Heart right ventricle (tissue), 16 donors: ENCODE measurements around the gene PDIK1L. TPM values are rescaled to one million over a fixed set of nuclear protein-coding genes. Genes with fewer than 3 reads are reported as not detected.
A peak's percentile ranks its signal among the peaks of the same experiment; 100 is the strongest.

Experiments
- ATAC-seq, 8 donors: fragments of 200-7000 bp; cut with Tn5 transposase; one replicate each; pipeline ENCODE4 v1.9.1; 2020; ENCODE audit warnings: mild to moderate bottlenecking in 8 of 8, moderate library complexity in 8 of 8, moderate number of reproducible peaks in 1 of 8
- DNase-seq, 2 donors: peaks; one replicate each; pipeline ENCODE4 v3.0.0-alpha.2; 2020
- H3K27ac ChIP-seq, 10 donors: fragments of 200-600 bp; sonication (generic) in 2 of 10; one replicate each; pipeline versions ENCODE4 v1.5.0 to v1.8.0; 2020 to 2022; ENCODE audit warnings: mild to moderate bottlenecking in 3 of 10
- H3K27me3 ChIP-seq, 7 donors: fragments of 200-600 bp; one replicate each; pipeline ENCODE4 v1.8.0; 2021 to 2022; ENCODE audit warnings: mild to moderate bottlenecking in 2 of 7
- H3K36me3 ChIP-seq, 9 donors: fragments of 200-600 bp; sonication (generic) in 1 of 9; one replicate each; pipeline versions ENCODE4 v1.5.0 to v1.8.0; 2020 to 2022; ENCODE audit warnings: mild to moderate bottlenecking in 2 of 9
- H3K4me1 ChIP-seq, 9 donors: fragments of 200-600 bp; sonication (generic) in 1 of 9; one replicate each; pipeline versions ENCODE4 v1.5.0 to v1.8.0; 2020 to 2022; ENCODE audit warnings: mild to moderate bottlenecking in 4 of 9
- H3K4me3 ChIP-seq, 10 donors: fragments of 200-600 bp; sonication (generic) in 2 of 10; one replicate each; pipeline versions ENCODE4 v1.5.0 to v1.8.0; 2020 to 2022; ENCODE audit warnings: mild to moderate bottlenecking in 7 of 10, moderate library complexity in 2 of 10
- H3K9me3 ChIP-seq, 11 donors: fragments of 200-600 bp in 10 of 11; sonication (generic) in 2 of 11; one replicate each; pipeline versions ENCODE4 v1.5.0 to v1.8.0; 2013 to 2022; ENCODE audit warnings: mild to moderate bottlenecking in 2 of 11, control low read depth in 1 of 11, moderate library complexity in 1 of 11
- CTCF ChIP-seq, 9 donors: fragments of 200-600 bp; sonication (generic) in 2 of 9; IDR thresholded peaks; one replicate each; pipeline versions ENCODE4 v1.5.0 to v1.8.0; 2021 to 2022; ENCODE audit warnings: antibody characterized with exemption in 9 of 9, mild to moderate bottlenecking in 5 of 9, moderate library complexity in 1 of 9
- WGBS, 2 donors: extraction: QIAGEN DNeasy Blood & Tissue Kit; methylation state at CpG; one replicate each; pipeline ENCODE4 v1.1.7; 2013; ENCODE audit warnings: inconsistent platforms in 1 of 2; 5-methylcytosine and 5-hydroxymethylcytosine counted together
- intact Hi-C, 10 donors: fragments of 100-400 bp; cut with DNase I; formaldehyde crosslinking; loops; one replicate each; pipeline versions ENCODE4 v1.11.1 to v1.14.2; 2022
- polyA plus RNA-seq, 2 donors: library from polyadenylated mRNA; stranded (reverse); fragments of 200-250 nt; gene quantifications; one replicate each; pipeline ENCODE4 v1.2.3, GENCODE V29; 2013
- total RNA-seq, 10 donors: library from RNA; stranded (reverse); fragmentation: NEBNext Ultra II Directional in 3 of 10; extraction: Animal tissue kit (Norgen Biotek cat#: 25700) in 3 of 10; gene quantifications; one replicate each; pipeline versions ENCODE4 v1.2.1 to v1.2.4, GENCODE V29; 2021 to 2023
- donor health status: Arrhythmogenic right ventricular cardiomyopathy.
- donor health status: ischemic (EF 13 %, LVEDD 7.1; RV severe dilation, severe dysfunction).
- donor health status: healthy with polysubstance abuse.
- donor health status: DM: no; HTN: yes; CAD: no.
- donor health status: DM: no; HTN: no; CAD: no.
- donor health status: ischemic (EF 25% LVEDD 6.9; RV normal size, moderate dysfunction).
- donor health status: ischemic (EF 25% LVEDD 5.7; RV mildly dilated, moderate dysfunction).
- donor health status: healthy.
- donor health status: DM: yes; HTN: yes; CAD: no.
- donor health status: Ischemic cardiomyopathy.
- donor health status: ischemic (EF 35%, LVEDD 5.7; RV mildly dilated, moderate dysfunction).
- donor health status: nonischemic (EF 11% LVEDD 7.7; RV severe dilation, severe dysfunction).
- donor health status: DM: yes; HTN: yes; CAD: no.
- donor health status: PGD.
- donor health status: ischemic (EF 29% LVEDD 5.4; RV normal size, mild dysfunction).
- donor health status: nonischemic (EF 23%, LVEDD 6.1; RV moderate dilation, normal function).

Gene PDIK1L
- total and polyA plus RNA-seq, 12 donors, result 1.6 to 8.3 (median 5.3) TPM

- peak; percentile 47 to 55 for DNase-seq
- TF ChIP-seq CTCF (IDR thresholded peaks at IDR 0.05), result peak; percentile 51 to 91 (median 73)
- H3K4me1 ChIP-seq, result peaks cover 12 to 53% (median 33%) of the 10 kb centered on the region in 9 donors
- H3K36me3 ChIP-seq, result peaks cover 0 to 6% (median 0%) of the 10 kb centered on the region in 9 donors
- peak in 7 of 8 donors; percentile 3 to 48 (median 17) for ATAC-seq
- H3K27ac ChIP-seq, result peak overlapping the region in 9 of 10 donors; percentile 13 to 76 (median 65)
- intact Hi-C loops, result loop anchor here in 4 of 10 donors (2.0 to 10.0 kb wide), 4 partner anchors 52 to 161 kb away; partner anchors contain the start of gene PDIK1L (in 1 of the 4)
- no peaks in the 10 kb centered on the region for H3K9me3 ChIP-seq
- WGBS, 2 donors, result 10% methylated on average over 57 to 72 of the region's 72 CpGs
- peaks cover 0 to 43% (median 0%) of the 10 kb centered on the region in 7 donors for H3K27me3 ChIP-seq
- peak overlapping the region in 9 of 10 donors; percentile 10 to 52 (median 43) for H3K4me3 ChIP-seq
Measured at GRCh38 chr1:26164036-26164860, 52.6 kb downstream of the PDIK1L start.

GRCh38 chr1:26164861-26165842 lies 53.5 kb downstream of the PDIK1L start:
- ATAC-seq (no peak), DNase-seq (no peak)
- Histone ChIP-seq H3K36me3 (peaks cover 0 to 6% (median 0%) of the 10 kb centered on the region in 9 donors), H3K9me3 (no peaks in the 10 kb centered on the region), H3K4me1 (peaks cover 10 to 49% (median 33%) of the 10 kb centered on the region in 9 donors), H3K27me3 (peaks cover 0 to 41% (median 0%) of the 10 kb centered on the region in 7 donors), H3K4me3 (peak overlapping the region in 3 of 10 donors; percentile 10 to 51 (median 47)), H3K27ac (peak overlapping the region in 7 of 10 donors; percentile 44 to 76 (median 66))
- 69 to 70% methylated on average over 19 of the region's 19 CpGs for WGBS, 2 donors
- intact Hi-C loops, result loop anchor here in 7 of 10 donors (2.0 to 10.0 kb wide), 7 partner anchors 53 to 160 kb away; partner anchors contain the start of genes CEP85 (in 5 of the 7) and PDIK1L (in 1 of the 7)
- TF ChIP-seq CTCF (IDR thresholded peaks at IDR 0.05), result no peak

- 87% methylated on average over 4 of the region's 4 CpGs for WGBS, 2 donors
- intact Hi-C loops, result loop anchor here in 6 of 10 donors (1.0 to 10.0 kb wide), 5 partner anchors 59 to 158 kb away; partner anchors contain the start of gene CEP85 (in 5 of the 6)
- no peak for TF ChIP-seq CTCF (IDR thresholded peaks at IDR 0.05)
- peaks cover 5 to 51% (median 30%) of the 10 kb centered on the region in 9 donors for H3K4me1 ChIP-seq
- no peak for ATAC-seq
- H3K27me3 ChIP-seq, result peaks cover 0 to 26% (median 0%) of the 10 kb centered on the region in 7 donors
- H3K4me3 ChIP-seq, result no peak overlapping the region
- H3K27ac ChIP-seq, result no peak overlapping the region
- H3K36me3 ChIP-seq, result peaks cover 0 to 13% (median 0%) of the 10 kb centered on the region in 9 donors
- no peaks in the 10 kb centered on the region for H3K9me3 ChIP-seq
- no peak for DNase-seq
Measured at GRCh38 chr1:26166719-26167281, 55.2 kb downstream of the PDIK1L start.
